ENCODE data around the gene PDE10A.

The PDE10A gene

DNA sequence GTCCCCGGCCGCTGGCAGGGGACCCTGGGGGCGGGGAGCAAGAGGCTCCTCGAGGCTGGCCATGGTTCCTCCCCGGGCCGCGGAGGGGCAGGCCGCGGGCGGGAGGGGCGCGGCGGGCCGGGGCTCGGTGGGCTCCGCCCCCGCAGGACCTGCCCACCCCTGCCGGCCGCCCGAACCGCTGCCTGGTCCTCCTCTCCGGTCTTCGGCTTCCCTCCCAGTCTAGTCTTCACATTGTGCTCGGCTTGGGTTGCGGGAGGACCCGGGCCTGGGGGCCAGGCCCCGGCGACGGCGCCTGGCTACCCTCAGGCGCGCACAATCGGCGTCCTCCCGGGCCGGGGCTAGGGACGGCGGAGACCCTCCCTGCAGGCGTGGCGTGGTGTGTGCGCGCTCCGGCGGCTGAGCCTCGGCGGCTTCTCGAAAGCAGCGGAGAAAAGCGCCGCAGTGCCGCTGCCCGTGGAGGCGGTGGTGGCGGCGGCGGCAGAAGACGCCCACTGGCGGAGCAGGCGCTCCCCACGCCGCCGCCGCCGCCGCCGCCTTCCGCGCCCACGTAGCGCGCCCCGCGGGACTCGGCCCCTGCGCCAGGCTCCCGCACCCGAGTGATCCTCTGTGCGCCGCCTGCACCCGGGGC, at the start of gene PDE10A:
TSS of gene PDE10A (minus strand) at position 493 of the 628 bp plus-strand sequence. CDS start at position 63, 430 bp downstream.
- DNase-seq (ENCODE audit: low read depth in 2 of 2) = no peak

DNA sequence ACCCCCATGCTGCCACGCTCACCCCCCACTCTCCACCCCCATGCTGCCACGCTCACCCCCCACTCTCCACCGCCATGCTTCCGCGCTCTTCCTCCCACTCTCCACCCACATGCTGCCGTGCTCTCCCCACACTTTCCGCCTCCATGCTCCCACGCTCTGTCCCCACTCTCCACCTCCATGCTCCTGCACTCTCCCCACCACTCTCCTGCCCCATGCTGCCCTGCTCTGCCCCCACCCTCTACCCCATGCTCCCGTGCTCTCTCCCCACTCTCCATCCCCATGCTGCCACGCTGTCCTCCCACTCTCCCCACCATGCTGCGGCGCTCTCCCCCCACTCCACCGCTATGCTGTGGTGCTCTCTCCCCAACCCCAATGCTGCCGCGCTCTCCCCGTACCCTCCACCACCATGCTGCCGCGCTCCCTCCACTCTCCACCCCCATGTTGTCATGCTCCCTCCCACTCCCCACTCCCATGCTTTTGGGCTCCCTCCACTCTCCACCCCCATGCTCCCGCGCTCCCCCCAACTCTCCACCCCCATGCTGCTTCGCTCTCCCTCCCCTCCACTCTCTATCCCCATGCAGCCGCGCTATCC, 46.0 kb upstream of the PDE10A start:
- no peak for DNase-seq (ENCODE audit: low read depth in 2 of 2)

DNA sequence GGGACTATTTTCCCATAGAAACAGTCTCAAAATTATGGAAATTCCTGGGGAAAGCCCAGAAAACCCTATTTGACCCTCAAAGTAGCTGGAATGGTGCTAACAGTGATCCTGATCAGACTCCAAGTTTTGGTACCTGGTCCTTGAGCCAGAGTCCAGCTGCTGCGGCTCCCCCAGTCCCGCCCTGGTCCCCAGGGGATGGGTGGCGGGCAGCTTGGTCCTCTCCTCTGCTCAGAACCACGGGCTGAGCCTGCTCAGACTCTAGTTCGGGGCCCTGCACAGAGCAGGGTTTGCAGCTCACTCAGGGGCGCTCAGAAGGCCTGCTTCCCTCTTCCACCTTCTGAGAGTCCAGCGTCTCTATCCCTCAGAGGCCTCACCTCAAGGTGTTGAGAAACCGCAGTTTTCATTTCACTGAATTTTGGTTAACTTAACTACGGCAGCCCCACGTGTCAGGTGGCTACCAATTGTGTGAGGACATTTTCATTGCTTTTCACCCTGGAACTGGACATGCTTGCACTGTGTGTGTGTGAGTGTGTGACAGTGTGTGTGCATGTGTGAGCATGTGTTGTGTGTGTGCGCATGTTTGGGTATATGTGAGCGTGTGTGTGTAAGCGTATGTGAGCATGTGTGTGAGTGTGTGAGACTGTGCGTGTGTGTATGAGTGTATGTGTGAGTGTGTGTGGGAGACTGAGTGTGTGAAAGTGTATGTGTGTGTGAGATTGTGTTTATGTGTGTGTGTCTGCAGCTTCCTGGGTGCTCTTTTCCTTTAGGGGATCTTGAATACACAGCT, 44.2 kb upstream of the PDE10A start:
- no peak for DNase-seq (ENCODE audit: low read depth in 2 of 2)

DNA sequence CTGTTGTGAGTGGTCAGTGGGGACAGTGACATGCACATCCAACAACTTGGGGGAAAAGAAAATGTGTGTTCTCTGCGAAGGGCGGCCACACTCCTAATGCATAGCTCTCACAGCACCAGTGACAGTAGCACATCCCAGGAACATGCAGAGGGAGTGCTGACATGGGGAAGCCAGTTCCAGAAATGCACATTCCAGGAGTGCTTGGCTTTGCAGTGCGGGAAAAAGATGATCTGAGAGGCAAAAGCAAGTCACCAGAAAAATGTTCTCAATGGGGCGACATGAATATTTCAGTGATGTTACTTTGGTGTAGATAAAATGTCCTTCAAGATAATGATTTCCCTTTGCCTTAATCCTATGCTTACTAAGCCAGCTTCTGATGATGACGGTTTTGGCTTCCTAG, 42.9 kb upstream of the PDE10A start:
- no peak for DNase-seq (ENCODE audit: low read depth in 2 of 2)

DNA sequence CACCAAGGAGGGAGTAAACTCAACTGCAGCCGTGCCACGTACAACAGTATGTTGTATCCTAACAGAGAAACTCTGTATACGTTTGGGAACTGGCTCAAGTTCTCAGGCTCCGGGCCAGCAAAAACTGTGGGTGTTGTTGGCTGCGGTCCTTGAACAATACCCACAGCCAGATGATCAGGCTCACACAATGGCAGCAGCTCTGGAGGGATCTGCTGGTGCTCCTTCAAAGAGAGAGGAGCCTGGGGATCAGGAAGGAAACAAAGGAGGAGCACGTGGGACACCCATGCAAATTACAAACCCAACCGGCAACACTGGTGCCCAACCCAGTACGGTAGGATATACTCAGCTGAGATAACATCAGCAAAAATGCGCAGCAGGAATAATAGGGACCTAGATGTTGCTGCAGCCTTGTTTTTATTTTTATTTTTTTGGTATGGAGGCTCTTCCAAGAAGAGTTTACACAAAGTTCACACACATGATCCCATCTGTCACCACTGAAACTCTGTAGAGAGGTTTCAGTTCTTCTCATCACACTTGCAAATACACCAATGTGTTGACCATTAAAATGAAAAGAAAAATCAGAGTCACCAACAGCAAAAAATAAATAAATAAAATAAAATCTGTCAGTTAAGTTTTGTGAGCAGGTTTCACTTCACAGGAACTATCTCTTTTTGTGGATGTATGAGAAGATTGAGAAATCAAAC, 41.2 kb upstream of the PDE10A start:
- no peak for DNase-seq (ENCODE audit: low read depth in 2 of 2)

DNA sequence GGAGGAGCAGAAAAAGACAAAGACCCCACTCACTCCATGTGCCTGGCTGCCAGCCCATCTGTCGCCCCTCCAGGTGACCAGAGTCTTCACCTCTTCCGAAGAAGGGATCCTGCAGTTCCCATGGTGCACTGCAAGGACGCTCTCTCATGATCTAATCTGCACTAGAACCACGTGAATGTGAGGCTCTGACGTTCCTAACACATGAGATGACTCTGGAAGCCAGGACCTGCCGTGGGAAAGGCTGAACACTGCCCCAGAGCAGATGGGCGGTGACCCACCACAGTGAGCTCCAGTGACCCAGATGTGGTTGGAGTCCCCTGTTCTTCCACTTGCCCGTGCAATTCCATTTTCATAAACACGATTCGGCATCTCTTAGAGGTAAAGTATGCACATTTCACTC, 39.6 kb upstream of the PDE10A start:
- DNase-seq (ENCODE audit: low read depth in 2 of 2) = no peak

DNA sequence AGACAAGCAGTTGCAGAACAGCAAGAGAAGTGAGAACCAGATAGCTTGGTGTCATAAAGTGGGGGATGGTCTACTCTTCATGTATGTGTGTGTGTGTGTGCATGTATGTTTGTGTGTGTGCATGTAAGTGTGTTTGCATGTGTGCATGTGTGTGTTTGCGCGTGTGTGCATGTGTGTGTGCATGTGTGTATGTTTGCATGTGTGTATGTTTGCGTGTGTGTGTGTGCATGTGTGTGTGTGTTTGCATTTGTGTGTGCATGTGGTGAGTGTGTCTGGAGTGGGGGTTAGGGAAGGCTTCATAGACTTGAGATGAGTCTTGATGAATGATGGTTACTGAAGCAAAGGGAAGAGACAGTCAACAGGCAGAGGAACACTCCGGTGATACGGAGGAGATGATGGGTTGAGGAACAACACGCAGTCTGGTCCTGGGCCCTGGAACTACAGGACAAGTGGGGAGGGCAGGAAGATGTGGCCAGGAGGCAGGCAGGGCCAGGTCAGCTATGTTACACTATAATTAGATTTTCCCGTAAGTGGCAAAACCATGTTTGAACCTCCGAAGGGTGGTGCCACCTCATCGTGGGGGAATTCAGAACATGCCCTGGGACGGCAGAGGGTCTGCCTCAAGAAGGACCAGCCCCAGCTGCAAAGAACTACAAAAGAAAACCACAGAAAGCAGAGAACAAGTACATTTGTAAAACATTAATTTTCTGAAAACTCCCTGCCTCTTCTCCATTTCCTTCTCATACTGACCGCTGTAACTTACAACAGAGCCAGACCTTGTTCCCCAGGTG, 38.7 kb upstream of the PDE10A start:
- no peak for DNase-seq (ENCODE audit: low read depth in 2 of 2)

DNA sequence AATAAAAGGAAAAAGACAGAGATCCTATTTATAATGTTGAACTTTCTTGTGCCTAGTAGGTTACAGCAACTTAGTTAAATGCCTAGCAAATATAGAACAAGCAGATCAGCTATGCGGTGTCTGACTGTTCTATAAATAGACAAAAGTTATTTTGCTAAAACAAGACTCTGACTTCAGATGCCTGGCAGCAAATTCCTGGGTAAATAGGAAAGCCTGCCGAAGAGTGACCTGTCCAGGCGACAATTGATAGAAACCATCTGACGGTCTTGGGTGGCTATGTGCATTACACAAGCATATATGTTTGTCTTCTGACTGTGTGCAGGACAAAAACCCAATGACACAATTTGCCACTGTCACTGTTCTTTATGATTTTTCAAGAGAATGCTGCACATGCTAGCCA, 38.0 kb upstream of the PDE10A start:
- no peak for DNase-seq (ENCODE audit: low read depth in 2 of 2)

DNA sequence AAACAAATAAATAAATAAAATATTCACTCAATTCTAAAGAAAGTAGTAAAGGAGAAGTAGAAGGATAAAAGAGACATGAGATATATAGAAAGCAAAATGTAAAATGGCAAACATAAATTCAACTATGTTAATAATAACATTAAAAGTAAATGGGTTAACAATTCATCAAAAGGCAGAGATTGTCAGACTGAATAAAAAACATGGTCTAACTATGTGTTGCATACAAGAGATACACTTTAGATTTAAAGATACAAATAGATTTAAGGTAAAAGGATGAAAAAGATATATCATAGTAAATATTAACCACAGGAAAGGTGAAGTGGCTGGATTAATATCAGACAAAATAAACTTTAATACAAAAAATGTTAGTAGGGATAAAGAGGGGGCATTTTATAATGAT, 35.8 kb upstream of the PDE10A start:
- DNase-seq (ENCODE audit: low read depth in 2 of 2) = no peak

DNA sequence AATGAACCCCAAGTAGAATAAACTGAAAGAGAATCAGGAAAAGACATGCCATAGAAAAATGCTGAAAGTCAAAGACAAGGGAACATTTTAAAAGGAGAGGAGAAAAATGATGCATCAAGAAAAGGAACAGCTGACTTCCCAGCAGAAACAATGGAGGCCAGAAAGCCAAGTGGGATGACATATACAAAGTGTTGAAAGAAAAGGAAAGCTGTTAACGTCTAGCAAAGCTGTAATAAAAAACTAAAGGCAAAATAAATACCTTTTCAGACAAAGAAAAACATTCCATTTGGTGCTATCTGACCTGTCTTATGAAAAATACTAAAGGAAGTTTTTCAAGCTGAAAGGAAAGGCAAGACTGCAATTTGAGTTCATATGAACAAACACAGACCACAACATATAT, 34.1 kb upstream of the PDE10A start:
- DNase-seq (ENCODE audit: low read depth in 2 of 2) = no peak

DNA sequence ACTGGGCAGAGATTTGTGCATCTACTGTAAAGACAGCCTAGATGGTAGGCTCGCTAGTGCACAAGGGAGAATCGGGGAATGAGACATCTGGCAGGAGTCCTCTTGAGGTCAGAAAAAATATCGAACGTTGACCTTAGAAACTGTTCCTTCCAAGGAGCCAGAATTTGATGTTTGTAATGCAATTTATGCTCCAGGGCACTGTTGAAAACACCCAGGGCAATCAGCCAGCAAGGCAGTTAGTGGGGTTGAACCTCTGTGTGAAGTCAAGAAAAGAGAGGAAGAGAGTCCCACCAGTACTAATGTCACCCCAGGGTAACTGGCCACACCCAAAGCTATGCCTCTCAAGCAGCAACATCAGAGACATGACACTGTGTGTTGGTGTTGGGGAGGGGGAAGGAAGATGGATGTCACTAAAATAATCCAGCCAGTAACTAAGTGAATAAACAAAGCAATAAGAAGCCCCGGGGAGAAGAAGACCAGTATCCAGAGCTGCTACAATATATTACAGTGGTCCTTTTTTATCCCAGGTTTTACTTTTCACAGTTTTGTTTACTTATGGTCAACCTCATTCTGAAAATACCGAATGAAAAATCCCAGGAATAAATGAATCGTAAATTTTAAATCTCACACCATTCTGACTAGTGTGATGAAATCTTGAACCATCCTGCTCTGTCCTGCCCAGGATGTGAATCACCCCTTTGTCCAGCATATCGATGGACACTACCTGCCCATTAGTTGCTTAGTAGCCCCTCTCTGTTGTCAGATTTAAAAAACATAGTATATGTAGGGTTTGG, 32.9 kb upstream of the PDE10A start:
- DNase-seq (ENCODE audit: low read depth in 2 of 2) = no peak

DNA sequence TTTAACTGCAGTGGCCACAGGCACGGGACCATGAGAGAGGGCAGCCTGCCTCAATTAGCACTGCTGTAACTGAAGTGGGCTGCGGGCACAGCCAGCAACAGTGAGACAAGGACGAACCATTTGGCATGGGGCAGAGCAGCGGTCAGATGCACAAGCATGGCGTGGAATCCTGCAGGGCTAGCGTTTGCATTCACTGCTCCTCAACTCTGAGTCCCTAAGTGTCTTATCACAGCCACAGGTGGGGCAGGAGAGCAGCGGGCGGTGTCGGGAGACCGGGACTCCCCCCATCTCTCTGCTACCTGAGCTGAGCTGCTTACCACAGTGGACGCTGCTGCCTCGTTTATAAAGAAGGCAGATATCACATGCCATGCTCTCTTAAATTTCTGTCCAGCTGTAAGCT, 31.3 kb upstream of the PDE10A start:
- DNase-seq (ENCODE audit: low read depth in 2 of 2) = no peak

DNA sequence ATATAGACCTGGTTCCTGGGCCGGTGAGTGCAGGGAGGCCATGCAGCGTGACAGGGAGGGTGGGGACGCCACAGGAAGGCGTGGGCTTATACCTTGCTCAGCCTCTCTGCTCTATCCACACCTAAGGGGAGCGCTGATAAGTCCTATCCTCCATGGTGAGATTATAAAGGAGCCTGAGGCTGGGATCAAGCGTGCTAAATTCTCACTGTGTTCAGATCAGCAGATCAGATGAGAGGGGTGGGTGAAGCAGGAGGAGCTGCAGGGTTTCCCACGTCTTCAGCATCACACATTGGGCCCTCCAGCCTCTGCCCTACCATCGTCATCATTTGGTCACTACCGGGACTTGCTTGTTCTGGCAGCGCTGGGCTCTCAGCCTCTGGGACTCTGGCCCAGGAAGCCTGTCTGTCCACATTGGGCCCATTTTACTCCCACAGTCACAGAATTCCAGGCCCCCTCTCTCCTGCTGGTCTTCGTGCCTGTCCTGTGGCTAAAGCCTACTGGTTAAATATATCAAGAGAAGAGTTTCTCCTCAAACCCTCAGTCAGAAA, 29.1 kb upstream of the PDE10A start:
- no peak for DNase-seq (ENCODE audit: low read depth in 2 of 2)

DNA sequence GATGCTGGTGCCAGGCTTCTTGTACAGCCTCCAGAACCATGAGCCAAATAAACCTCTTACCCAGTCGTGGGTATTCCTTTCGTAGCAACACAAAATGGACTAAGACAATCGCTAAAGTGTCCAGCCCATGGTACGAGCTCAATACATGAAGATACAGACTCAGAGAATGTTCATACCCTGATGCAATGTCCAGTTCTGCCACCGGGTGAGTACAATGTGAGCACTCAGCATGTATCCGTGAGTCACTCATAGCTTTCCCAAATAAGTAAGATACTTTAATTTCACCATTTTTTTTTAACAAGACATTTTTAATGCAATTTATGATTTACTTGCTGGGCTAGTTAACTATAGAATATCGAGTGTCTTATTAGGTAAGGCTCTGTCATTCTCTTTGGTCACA, 26.7 kb upstream of the PDE10A start:
- DNase-seq (ENCODE audit: low read depth in 2 of 2) = no peak

DNA sequence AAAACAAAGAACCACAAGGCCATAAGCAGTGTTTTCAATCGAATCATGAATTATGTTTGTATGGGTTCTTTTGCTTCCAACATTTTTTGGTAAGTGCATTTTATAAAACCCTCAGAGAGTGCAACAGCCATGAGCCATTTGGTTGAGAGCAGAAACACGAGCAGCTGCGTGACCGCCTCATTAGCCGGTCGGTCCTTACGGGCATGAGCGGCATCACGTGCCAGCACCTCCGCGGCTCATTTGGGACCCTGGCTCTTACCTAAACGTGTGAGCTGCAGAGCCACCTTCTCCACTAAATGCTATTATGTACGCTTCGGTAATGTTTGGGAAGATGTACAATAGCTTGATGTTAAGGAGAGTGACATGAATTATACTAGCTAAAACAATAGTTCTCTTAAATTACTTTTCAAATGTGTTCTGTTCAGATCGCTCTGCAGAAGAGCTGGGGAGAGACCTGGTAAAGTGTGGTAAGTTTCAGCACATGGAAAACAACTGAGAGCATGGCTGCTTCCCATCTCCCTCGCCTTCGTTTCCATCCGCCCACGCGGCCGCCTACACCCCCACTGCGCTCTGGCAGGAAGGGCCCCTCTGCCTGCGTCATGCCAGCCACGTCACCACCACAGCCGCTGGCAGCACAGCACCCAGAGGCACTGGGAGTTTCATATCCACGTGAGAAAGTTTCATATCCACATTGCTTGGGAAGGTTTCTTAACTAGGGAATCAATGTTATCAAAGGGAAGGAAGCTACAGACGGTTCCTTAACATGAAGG, 23.7 kb upstream of the PDE10A start:
- no peak for DNase-seq (ENCODE audit: low read depth in 2 of 2)

DNA sequence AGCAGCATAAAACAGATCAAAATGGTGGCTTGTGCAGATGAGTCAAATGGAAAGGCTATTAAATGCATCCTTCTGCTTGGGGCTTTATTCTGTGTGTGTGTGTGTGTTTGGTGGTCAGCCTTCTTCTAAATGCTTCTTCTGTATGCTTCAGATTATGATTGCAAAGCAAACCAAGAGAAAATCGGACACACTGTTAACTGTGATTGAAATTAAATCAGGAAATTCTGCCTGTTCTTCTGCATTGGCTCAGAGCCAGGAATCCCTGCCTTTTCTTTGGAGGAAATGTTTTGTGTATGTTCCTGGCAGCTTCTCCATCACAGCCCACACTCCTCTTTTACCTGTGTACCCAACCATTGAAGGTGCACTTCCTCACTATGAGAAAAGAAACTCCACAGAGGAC, 22.3 kb upstream of the PDE10A start:
- DNase-seq (ENCODE audit: low read depth in 2 of 2) = no peak

DNA sequence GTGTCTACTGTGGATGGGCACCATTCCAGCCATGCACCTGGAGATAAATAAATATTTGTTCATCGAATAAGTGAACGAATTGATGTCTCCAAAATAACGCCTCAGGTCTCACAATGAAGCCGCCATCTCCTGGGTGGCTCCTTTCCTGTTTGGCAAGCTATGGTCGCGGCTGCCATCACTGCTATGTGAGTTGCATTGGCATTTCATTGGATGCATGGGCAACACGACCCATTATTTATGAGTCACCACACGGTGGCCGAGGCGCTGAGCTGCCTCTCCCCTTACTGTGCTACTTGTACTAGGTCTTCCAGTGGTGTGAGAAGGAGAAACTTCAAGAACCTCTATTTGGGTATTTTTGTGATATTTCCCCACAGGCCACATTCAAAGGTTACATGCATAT, 21.3 kb upstream of the PDE10A start:
- no peak for DNase-seq (ENCODE audit: low read depth in 2 of 2)

DNA sequence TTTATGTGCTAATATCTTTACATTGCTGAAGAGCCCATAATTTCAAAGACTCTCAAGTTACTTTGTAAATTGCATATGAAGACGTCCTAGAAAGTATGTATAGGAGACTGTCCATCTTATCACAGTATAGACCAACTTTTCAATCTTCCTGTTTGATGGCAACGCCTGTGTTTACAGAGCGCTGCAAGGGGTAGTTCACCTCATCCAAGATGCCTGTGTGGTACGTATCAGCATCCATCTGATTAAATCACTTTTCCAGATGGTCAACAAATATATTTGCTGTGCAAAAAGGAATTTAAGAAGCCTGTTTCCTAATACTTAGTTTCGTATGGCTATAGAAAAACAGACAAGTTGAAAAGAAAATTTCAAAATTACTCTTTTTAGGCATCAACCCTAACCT, 17.9 kb upstream of the PDE10A start:
- no peak for DNase-seq (ENCODE audit: low read depth in 2 of 2)

DNA sequence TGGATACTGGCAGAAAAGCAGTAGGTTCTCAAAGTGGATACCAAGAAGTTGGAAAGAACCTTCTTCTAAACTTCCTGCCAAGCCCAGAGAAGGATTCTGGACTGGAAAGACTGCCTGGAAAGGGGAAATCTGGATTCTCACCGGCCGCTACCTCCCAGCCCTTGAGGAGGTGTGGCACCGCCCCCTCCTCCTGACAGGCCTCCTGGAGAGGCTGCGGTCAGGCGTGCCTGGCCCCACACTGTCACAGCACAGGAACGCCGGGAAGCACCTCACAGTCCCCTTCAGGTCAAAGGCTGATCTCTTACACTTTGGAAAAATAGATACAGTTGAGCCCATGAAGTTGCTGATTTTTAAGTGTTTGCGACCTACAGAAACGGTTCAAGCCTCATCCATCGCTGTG, 16.3 kb upstream of the PDE10A start:
- no peak for DNase-seq (ENCODE audit: low read depth in 2 of 2)

DNA sequence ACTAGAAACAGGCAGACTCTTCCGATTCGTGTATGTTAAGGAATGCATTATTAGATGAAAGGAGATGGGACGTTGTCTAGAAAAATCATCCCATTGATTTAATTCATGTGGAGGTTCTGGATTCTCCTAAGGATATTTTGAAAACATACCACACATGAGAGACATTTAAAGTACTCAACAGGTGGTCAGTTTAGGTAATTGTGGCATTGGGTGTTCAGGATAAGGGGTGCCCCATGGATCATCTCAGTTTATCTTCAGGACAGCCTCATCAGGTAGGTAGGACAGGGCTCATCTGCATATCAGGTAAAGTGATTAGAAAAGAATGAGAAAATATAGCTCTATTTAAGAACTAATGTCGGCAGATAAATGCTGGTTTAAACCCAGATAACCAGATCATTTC, 15.9 kb upstream of the PDE10A start:
- no peak for DNase-seq (ENCODE audit: low read depth in 2 of 2)
